Keratinocyte (primary cell): ENCODE measurements around the gene GPR37. TPM values are rescaled to one million over a fixed set of nuclear protein-coding genes. Genes with fewer than 3 reads are reported as not detected.

Source experiments
- DNase-seq: peaks from one replicate; pipeline ENCODE4 v3.0.0-alpha.2; 2011; ENCODE audit warnings: low read depth, missing footprints, low spot score
- FAIRE-seq: peaks from 2 replicates; lab custom pipeline; 2011; peaks lifted over from hg19 to GRCh38; lab: Jason Lieb, UNC
- H2AFZ ChIP-seq: 2 replicates; pipeline ENCODE4 v1.6.0; 2012; ENCODE audit warnings: low read length, control low read depth, inconsistent platforms; ENCODE audit not compliant: control insufficient read depth
- H3K27ac ChIP-seq: 2 replicates; pipeline ENCODE4 v1.5.1; 2011; ENCODE audit warnings: low read length; ENCODE audit not compliant: control insufficient read depth, insufficient read depth
- H3K27me3 ChIP-seq: 3 replicates; pipeline ENCODE4 v1.6.0; 2011; ENCODE audit warnings: low read length; ENCODE audit not compliant: control insufficient read depth, insufficient read depth; ENCODE audit errors: extremely low read depth
- H3K36me3 ChIP-seq, 2 experiments: 2 replicates in 1 of 2; 3 replicates in 1 of 2; pipeline ENCODE4 v1.5.1; 2011; ENCODE audit warnings: low read length in 2 of 2, mild to moderate bottlenecking in 1 of 2; ENCODE audit not compliant: control insufficient read depth in 2 of 2, insufficient read depth in 2 of 2; ENCODE audit errors: extremely low read depth in 1 of 2
- H3K4me1 ChIP-seq: 3 replicates; pipeline ENCODE4 v1.5.1; 2011; ENCODE audit warnings: low read length; ENCODE audit not compliant: control insufficient read depth, insufficient read depth; ENCODE audit errors: extremely low read depth
- H3K4me2 ChIP-seq: 3 replicates; pipeline ENCODE4 v1.6.0; 2011; ENCODE audit warnings: low read depth, low read length; ENCODE audit not compliant: control insufficient read depth, insufficient read depth; ENCODE audit errors: extremely low read depth
- H3K4me3 ChIP-seq, 3 experiments: fragments of 200-600 bp in 1 of 3; sonication (generic) in 1 of 3; 2 replicates in 2 of 3; 3 replicates in 1 of 3; pipeline ENCODE4 v1.5.1; 2011 to 2016; ENCODE audit warnings: low read length in 3 of 3, mild to moderate bottlenecking in 3 of 3, control low read depth in 2 of 3, inconsistent platforms in 1 of 3, low read depth in 1 of 3, mixed read lengths in 1 of 3, mixed run types in 1 of 3, moderate library complexity in 1 of 3; ENCODE audit not compliant: control insufficient read depth in 2 of 3, insufficient read depth in 2 of 3; ENCODE audit errors: extremely low read depth in 1 of 3
- H3K79me2 ChIP-seq: 2 replicates; pipeline ENCODE4 v1.6.0; 2012; ENCODE audit warnings: low read length; ENCODE audit not compliant: control insufficient read depth, insufficient read depth
- H3K9ac ChIP-seq: 3 replicates; pipeline ENCODE4 v1.6.0; 2011; ENCODE audit warnings: low read length; ENCODE audit not compliant: control insufficient read depth, insufficient read depth; ENCODE audit errors: extremely low read depth
- H3K9me1 ChIP-seq: 3 replicates; pipeline ENCODE4 v1.6.0; 2011; ENCODE audit warnings: low read length; ENCODE audit not compliant: control insufficient read depth, insufficient read depth; ENCODE audit errors: extremely low read depth
- H3K9me3 ChIP-seq: 2 replicates; pipeline ENCODE4 v1.5.1; 2012; ENCODE audit warnings: low read depth, low read length; ENCODE audit not compliant: control insufficient read depth
- H4K20me1 ChIP-seq: 3 replicates; pipeline ENCODE4 v1.6.0; 2011; ENCODE audit warnings: low read length; ENCODE audit not compliant: control insufficient read depth, insufficient read depth; ENCODE audit errors: extremely low read depth
- EZH2 ChIP-seq: IDR thresholded peaks from one replicate; pipeline ENCODE4 v1.6.1; 2012; ENCODE audit warnings: inconsistent platforms, mild to moderate bottlenecking, low read length, moderate library complexity
- dilution Hi-C: fragments of 300-500 bp; cut with MboI; formaldehyde crosslinking; loops from one replicate; pipeline ENCODE4 v1.7.0; 2020; ENCODE audit warnings: low sequenced_read_pairs; ENCODE audit not compliant: extremely low pct_ligation_motif_present
- polyA plus RNA-seq, 5 experiments: library from polyadenylated mRNA; depleted of rRNA in 3 of 5; stranded (reverse) in 3 of 5; stranded (forward) in 1 of 5; unstranded in 1 of 5; fragments of >200 nt; gene quantifications; 1 replicate in 1 of 5; 2 replicates in 3 of 5; 3 replicates in 1 of 5; pipeline versions ENCODE4 v1.2.1 to v1.2.3, GENCODE V29; 2011 to 2012; ENCODE audit warnings: missing spikeins in 2 of 5, low read depth in 1 of 5, low replicate concordance in 1 of 5
- TF ChIP-seq, protein P1 (sequence below), 3 experiments: IDR thresholded peaks in 1 of 3; conservative IDR thresholded peaks in 1 of 3; optimal IDR thresholded peaks in 1 of 3; 2 replicates in 2 of 3; 3 replicates in 1 of 3; pipeline versions ENCODE3 to v1.5.1; 2011; ENCODE audit warnings: low read length in 3 of 3, mild to moderate bottlenecking in 3 of 3, moderate library complexity in 2 of 3, control low read depth in 1 of 3, inconsistent platforms in 1 of 3; ENCODE audit not compliant: insufficient read depth in 2 of 3; ENCODE audit errors: extremely low read depth in 1 of 3

GPR37 gene
- polyA plus RNA-seq, 1 donor (not counting 4 experiments of a cell fraction or from before 2014, with no cell fraction given) = 0.58 TPM

DNA sequence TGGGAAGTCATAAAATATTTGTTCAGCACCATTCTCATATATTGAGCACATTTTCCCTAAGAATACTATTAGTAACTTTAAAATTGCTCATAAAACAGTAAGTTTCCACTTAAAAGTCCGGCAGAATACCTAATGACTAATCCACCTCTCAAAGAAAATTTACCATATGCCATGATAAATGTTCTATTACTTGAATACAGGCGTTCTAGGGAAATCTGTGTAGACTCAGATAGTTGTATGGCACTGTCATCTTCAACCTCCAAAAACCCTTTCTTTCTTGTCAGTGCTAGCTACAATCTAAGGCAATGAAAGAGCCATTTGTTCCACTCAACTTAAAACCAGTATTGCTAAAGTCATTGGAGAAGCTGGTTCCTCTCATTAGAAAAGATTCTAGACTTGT is 7.3 kb downstream of the GPR37 start:
- no peaks in the 10 kb centered on the region for H4K20me1 ChIP-seq
- H3K9me3 ChIP-seq = no peaks in the 10 kb centered on the region
- no peaks in the 10 kb centered on the region for H3K9me1 ChIP-seq
- H3K4me2 ChIP-seq = no peak overlapping the region
- no peaks in the 10 kb centered on the region for H3K79me2 ChIP-seq
- no peak overlapping the region for H3K4me3 ChIP-seq
- no peak overlapping the region for H3K9ac ChIP-seq
- no peak for TF ChIP-seq EZH2
- TF ChIP-seq, protein P1, sequence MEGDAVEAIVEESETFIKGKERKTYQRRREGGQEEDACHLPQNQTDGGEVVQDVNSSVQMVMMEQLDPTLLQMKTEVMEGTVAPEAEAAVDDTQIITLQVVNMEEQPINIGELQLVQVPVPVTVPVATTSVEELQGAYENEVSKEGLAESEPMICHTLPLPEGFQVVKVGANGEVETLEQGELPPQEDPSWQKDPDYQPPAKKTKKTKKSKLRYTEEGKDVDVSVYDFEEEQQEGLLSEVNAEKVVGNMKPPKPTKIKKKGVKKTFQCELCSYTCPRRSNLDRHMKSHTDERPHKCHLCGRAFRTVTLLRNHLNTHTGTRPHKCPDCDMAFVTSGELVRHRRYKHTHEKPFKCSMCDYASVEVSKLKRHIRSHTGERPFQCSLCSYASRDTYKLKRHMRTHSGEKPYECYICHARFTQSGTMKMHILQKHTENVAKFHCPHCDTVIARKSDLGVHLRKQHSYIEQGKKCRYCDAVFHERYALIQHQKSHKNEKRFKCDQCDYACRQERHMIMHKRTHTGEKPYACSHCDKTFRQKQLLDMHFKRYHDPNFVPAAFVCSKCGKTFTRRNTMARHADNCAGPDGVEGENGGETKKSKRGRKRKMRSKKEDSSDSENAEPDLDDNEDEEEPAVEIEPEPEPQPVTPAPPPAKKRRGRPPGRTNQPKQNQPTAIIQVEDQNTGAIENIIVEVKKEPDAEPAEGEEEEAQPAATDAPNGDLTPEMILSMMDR (optimal IDR thresholded peaks at IDR 0.05 in 1 of 3, IDR thresholded peaks at IDR 0.05 in 1 of 3, conservative IDR thresholded peaks at IDR 0.05 in 1 of 3; ENCODE audit: extremely low read depth in 1 of 3, insufficient read depth in 2 of 3, low read length in 3 of 3) = no peak
- H2AFZ ChIP-seq = no peak overlapping the region
- H3K27me3 ChIP-seq = no peaks in the 10 kb centered on the region
- H3K27ac ChIP-seq = no peak overlapping the region
- DNase-seq (no peak), FAIRE-seq (no peak)
- H3K36me3 ChIP-seq = no peaks in the 10 kb centered on the region
- no peaks in the 10 kb centered on the region for H3K4me1 ChIP-seq
- dilution Hi-C loops = loop anchor here (25.0 kb wide), 1 partner anchor 596 kb away; no protein-coding TSS in a partner anchor

DNA sequence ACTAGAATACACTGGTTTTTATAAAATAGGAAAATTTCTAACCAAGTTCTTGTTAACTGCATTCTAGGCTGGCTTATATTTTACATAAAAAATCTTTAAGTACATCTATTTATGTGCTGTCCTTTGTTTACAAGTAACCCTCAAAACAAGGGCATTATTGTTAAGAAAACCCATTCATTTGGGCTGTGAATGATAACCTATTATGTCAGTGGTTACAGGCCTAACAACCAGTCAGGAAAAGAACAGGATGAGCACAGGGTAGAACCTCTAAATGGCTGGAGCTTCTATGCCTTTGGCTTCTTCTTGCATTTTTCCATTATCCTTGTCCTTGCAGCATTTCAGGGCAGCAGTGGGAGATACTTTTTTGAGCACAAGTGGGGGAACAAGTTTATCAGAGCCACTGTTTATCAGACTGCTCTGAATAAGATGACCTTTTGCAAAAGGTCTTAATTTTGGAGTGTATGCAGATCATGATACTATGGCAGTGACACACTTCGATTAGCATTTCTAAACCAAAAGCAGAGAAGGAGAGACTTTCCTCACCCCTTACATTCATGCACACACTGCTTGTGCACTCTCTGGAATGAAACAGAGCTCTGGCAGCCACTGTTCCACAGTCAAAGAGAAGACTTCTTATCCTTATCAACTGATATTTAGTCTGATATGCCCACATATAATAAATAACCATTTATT is 10.9 kb downstream of the GPR37 start:
- Histone ChIP-seq H3K79me2 (no peaks in the 10 kb centered on the region), H3K27me3 (no peaks in the 10 kb centered on the region), H2AFZ (no peak overlapping the region), H3K4me1 (no peaks in the 10 kb centered on the region), H3K27ac (no peak overlapping the region), H3K9ac (no peak overlapping the region), H3K4me2 (no peak overlapping the region), H4K20me1 (no peaks in the 10 kb centered on the region), H3K4me3 (no peak overlapping the region), H3K36me3 (no peaks in the 10 kb centered on the region), H3K9me1 (no peaks in the 10 kb centered on the region), H3K9me3 (no peaks in the 10 kb centered on the region)
- DNase-seq = no peak
- TF ChIP-seq, protein P1 (optimal IDR thresholded peaks at IDR 0.05 in 1 of 3, IDR thresholded peaks at IDR 0.05 in 1 of 3, conservative IDR thresholded peaks at IDR 0.05 in 1 of 3; ENCODE audit: extremely low read depth in 1 of 3, insufficient read depth in 2 of 3, low read length in 3 of 3) = no peak
- no peak for TF ChIP-seq EZH2
- no peak for FAIRE-seq
- dilution Hi-C loops = loop anchor here (25.0 kb wide), 1 partner anchor 592 kb away; no protein-coding TSS in a partner anchor
